CD14-positive monocyte (primary cell): ENCODE data around the gene NPFFR1. TPM values are rescaled to one million over a fixed set of nuclear protein-coding genes. Genes with fewer than 3 reads are reported as not detected.

Source experiments
- DNase-seq, 3 donors: peaks; one replicate each; pipeline ENCODE4 v3.0.0-alpha.2; 2011 to 2022
- H2AFZ ChIP-seq: 2 replicates; pipeline ENCODE4 v1.6.0; 2012; ENCODE audit warnings: mild to moderate bottlenecking, low read depth, low read length, inconsistent platforms; ENCODE audit not compliant: insufficient read depth, poor library complexity, severe bottlenecking
- H3K27ac ChIP-seq, 2 donors: 1 replicate in 1 of 2; 2 replicates in 1 of 2; pipeline ENCODE4 v1.5.1; 2012 to 2013; ENCODE audit warnings: low read length in 2 of 2, control low read depth in 1 of 2, inconsistent platforms in 1 of 2, low read depth in 1 of 2, mild to moderate bottlenecking in 1 of 2
- H3K27me3 ChIP-seq, 2 donors: one replicate each; pipeline versions ENCODE4 v1.6.0 to v1.6.1; 2011 to 2013; ENCODE audit warnings: low read length in 2 of 2; ENCODE audit not compliant: control insufficient read depth in 2 of 2, insufficient read depth in 2 of 2
- H3K36me3 ChIP-seq, 2 donors: replicated peaks in 1 of 2; 1 replicate in 1 of 2; 2 replicates in 1 of 2; pipeline versions ENCODE4 v1.5.1 to v1.6.1; 2012 to 2013; ENCODE audit warnings: low read length in 2 of 2, control low read depth in 1 of 2, inconsistent platforms in 1 of 2, mild to moderate bottlenecking in 1 of 2; ENCODE audit not compliant: insufficient read depth in 2 of 2, control insufficient read depth in 1 of 2
- H3K4me1 ChIP-seq, 2 donors: 1 replicate in 1 of 2; 2 replicates in 1 of 2; pipeline versions ENCODE4 v1.5.1 to v1.6.1; 2012 to 2013; ENCODE audit warnings: low read length in 2 of 2, control low read depth in 1 of 2, inconsistent platforms in 1 of 2, mild to moderate bottlenecking in 1 of 2, moderate library complexity in 1 of 2; ENCODE audit not compliant: insufficient read depth in 2 of 2, control insufficient read depth in 1 of 2
- H3K4me2 ChIP-seq: replicated peaks from 2 replicates; pipeline ENCODE3; 2012; ENCODE audit warnings: low read length, moderate library complexity, mild to moderate bottlenecking; ENCODE audit not compliant: poor library complexity, severe bottlenecking; ENCODE audit errors: extremely low read depth
- H3K4me3 ChIP-seq, 3 experiments: fragments of 200-600 bp in 1 of 3; sonication (generic) in 1 of 3; replicated peaks in 1 of 3; 1 replicate in 2 of 3; 2 replicates in 1 of 3; pipeline ENCODE4 v1.5.1; 2011 to 2013; ENCODE audit warnings: low read length in 3 of 3, mild to moderate bottlenecking in 3 of 3, control low read depth in 2 of 3, low read depth in 2 of 3, inconsistent platforms in 1 of 3, moderate library complexity in 1 of 3
- H3K79me2 ChIP-seq: 2 replicates; pipeline ENCODE4 v1.6.0; 2012; ENCODE audit warnings: mild to moderate bottlenecking, control low read depth, inconsistent platforms, low read length, moderate library complexity; ENCODE audit not compliant: insufficient read depth
- H3K9ac ChIP-seq: 2 replicates; pipeline ENCODE4 v1.6.0; 2017; ENCODE audit warnings: low read length, mild to moderate bottlenecking; ENCODE audit not compliant: insufficient read depth, poor library complexity, severe bottlenecking
- H3K9me3 ChIP-seq, 2 donors: replicated peaks in 1 of 2; 1 replicate in 1 of 2; 2 replicates in 1 of 2; pipeline versions ENCODE4 v1.5.1 to v1.6.1; 2012 to 2013; ENCODE audit warnings: low read length in 2 of 2, control low read depth in 1 of 2; ENCODE audit not compliant: control insufficient read depth in 1 of 2, insufficient read depth in 1 of 2
- H4K20me1 ChIP-seq: 2 replicates; pipeline ENCODE4 v1.6.0; 2012; ENCODE audit warnings: mild to moderate bottlenecking, low read length, control low read depth, moderate library complexity; ENCODE audit not compliant: insufficient read depth
- H3K27ac Mint-ChIP-seq, 7 donors: one replicate each; pipeline ENCODE4 v1.8.0; 2020; ENCODE audit warnings: mild to moderate bottlenecking in 7 of 7, mixed read lengths in 7 of 7, moderate library complexity in 6 of 7, inconsistent platforms in 2 of 7
- H3K27me3 Mint-ChIP-seq, 3 donors: one replicate each; pipeline ENCODE4 v1.8.0; 2021 to 2022; ENCODE audit warnings: low read depth in 3 of 3, mild to moderate bottlenecking in 3 of 3, mixed read lengths in 3 of 3, moderate library complexity in 3 of 3, inconsistent platforms in 1 of 3
- H3K36me3 Mint-ChIP-seq, 2 donors: one replicate each; pipeline ENCODE4 v1.8.0; 2020; ENCODE audit warnings: mixed read lengths in 2 of 2, inconsistent platforms in 1 of 2, mild to moderate bottlenecking in 1 of 2
- H3K4me1 Mint-ChIP-seq: one replicate; pipeline ENCODE4 v1.8.0; 2020; ENCODE audit warnings: mild to moderate bottlenecking, mixed read lengths
- H3K4me3 Mint-ChIP-seq, 2 donors: one replicate each; pipeline ENCODE4 v1.8.0; 2020; ENCODE audit warnings: mild to moderate bottlenecking in 2 of 2, mixed read lengths in 2 of 2, moderate library complexity in 1 of 2
- H3K9me3 Mint-ChIP-seq, 7 donors: one replicate each; pipeline ENCODE4 v1.8.0; 2020 to 2022; ENCODE audit warnings: mixed read lengths in 7 of 7, mild to moderate bottlenecking in 6 of 7, moderate library complexity in 6 of 7, inconsistent platforms in 2 of 7
- WGBS: methylation state at CpG from one replicate; pipeline ENCODE4 v1.1.5; 2013; ENCODE audit warnings: missing lambda C conversion rate; ENCODE audit not compliant: insufficient coverage; 5-methylcytosine and 5-hydroxymethylcytosine counted together
- intact Hi-C, 2 donors: fragments of 100-400 bp; cut with micrococcal nuclease; formaldehyde crosslinking; loops; one replicate each; pipeline versions ENCODE4 v1.15.0 to v1.15.1; 2023
- polyA plus RNA-seq, 3 donors: library from polyadenylated mRNA; depleted of rRNA in 1 of 3; unstranded in 2 of 3; stranded (reverse) in 1 of 3; fragments of 300-500 nt in 2 of 3; fragments of >200 nt in 1 of 3; fragmentation: Illumina TruSeq in 2 of 3; gene quantifications; 1 replicate in 2 of 3; 2 replicates in 1 of 3; pipeline ENCODE4 v1.2.3, GENCODE V29; 2012 to 2021
- TF ChIP-seq, protein P1 (sequence below): fragments of 200-600 bp; IDR thresholded peaks from one replicate; pipeline ENCODE4 v1.8.0; 2022; ENCODE audit warnings: antibody characterized with exemption, mild to moderate bottlenecking

NPFFR1 gene
- polyA plus RNA-seq, 3 donors = 0.03 TPM; not detected in 2

GRCh38 chr10:70297224-70297623 is 13.4 kb upstream of the NPFFR1 start:
- intact Hi-C loops = loop anchor here in 1 of 2 donors (5.0 kb wide), 1 partner anchor 35 kb away; no protein-coding TSS in a partner anchor
- H3K4me1 ChIP-seq = peaks cover 71 to 73% of the 10 kb centered on the region in 2 donors
- H3K4me2 ChIP-seq = no peak overlapping the region

DNA sequence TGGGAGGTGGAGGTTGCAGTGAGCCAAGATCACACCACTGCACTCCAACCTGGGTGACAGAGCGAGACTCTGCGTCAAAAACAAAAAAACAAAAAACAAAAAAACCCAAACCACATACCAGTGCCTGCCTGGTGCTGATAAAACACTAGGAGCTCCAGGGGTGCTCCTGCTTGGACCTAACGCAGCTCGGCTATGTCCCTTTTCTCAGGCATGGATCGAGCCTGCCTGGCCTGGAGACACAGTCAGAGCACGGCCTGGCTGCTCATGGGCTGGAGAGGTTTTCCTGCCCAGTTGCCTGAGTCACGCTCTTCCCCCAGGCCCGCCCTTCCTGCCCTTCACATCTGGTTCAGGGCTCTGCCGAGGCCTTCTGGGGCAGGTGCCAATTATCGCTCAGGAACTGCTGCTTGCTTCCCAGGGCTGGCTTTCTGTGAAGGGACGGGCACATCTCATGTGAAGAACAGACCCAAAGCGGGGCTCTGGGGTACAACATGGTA is 12.6 kb upstream of the NPFFR1 start:
- peak; percentile 69 to 83 (median 83) for DNase-seq
- peaks cover 0 to 2% (median 0%) of the 10 kb centered on the region in 7 donors for H3K9me3 Mint-ChIP-seq
- Histone ChIP-seq H3K9ac (no peak overlapping the region), H3K27ac (peak overlapping the region; percentile 71 to 73), H4K20me1 (no peaks in the 10 kb centered on the region), H3K27me3 (no peaks in the 10 kb centered on the region), H3K4me2 (peak overlapping the region; percentile 47), H3K4me3 (peak overlapping the region in 1 of 3 experiments; percentile 19), H3K79me2 (peaks cover 6% of the 10 kb centered on the region), H3K36me3 (no peaks in the 10 kb centered on the region), H3K4me1 (peaks cover 63 to 65% of the 10 kb centered on the region in 2 donors), H3K9me3 (no peaks in the 10 kb centered on the region), H2AFZ (no peak overlapping the region)
- peak overlapping the region in 1 of 2 donors; percentile 67 for H3K4me3 Mint-ChIP-seq
- H3K27ac Mint-ChIP-seq = peak overlapping the region; percentile 84 to 92 (median 89)
- H3K36me3 Mint-ChIP-seq = peaks cover 3 to 6% of the 10 kb centered on the region in 2 donors
- WGBS = 6% methylated on average over 7 of the region's 12 CpGs
- TF ChIP-seq, protein P1, sequence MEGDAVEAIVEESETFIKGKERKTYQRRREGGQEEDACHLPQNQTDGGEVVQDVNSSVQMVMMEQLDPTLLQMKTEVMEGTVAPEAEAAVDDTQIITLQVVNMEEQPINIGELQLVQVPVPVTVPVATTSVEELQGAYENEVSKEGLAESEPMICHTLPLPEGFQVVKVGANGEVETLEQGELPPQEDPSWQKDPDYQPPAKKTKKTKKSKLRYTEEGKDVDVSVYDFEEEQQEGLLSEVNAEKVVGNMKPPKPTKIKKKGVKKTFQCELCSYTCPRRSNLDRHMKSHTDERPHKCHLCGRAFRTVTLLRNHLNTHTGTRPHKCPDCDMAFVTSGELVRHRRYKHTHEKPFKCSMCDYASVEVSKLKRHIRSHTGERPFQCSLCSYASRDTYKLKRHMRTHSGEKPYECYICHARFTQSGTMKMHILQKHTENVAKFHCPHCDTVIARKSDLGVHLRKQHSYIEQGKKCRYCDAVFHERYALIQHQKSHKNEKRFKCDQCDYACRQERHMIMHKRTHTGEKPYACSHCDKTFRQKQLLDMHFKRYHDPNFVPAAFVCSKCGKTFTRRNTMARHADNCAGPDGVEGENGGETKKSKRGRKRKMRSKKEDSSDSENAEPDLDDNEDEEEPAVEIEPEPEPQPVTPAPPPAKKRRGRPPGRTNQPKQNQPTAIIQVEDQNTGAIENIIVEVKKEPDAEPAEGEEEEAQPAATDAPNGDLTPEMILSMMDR = no peak
- intact Hi-C loops = loop anchor here in 1 of 2 donors (5.0 kb wide), 1 partner anchor 36 kb away; no protein-coding TSS in a partner anchor
- peaks cover 0 to 1% (median 0%) of the 10 kb centered on the region in 3 donors for H3K27me3 Mint-ChIP-seq
- H3K4me1 Mint-ChIP-seq = peaks cover 65% of the 10 kb centered on the region

More at GRCh38 chr10:70297224-70297623, 13.4 kb upstream of the NPFFR1 start:
- 67% methylated on average over 3 of the region's 5 CpGs for WGBS
- H3K27ac ChIP-seq = peak overlapping the region in 1 of 2 donors; percentile 71
- TF ChIP-seq, protein P1 = no peak
- H3K9ac ChIP-seq = no peak overlapping the region
- H3K27me3 ChIP-seq = no peaks in the 10 kb centered on the region
- Mint-ChIP-seq H3K36me3 (peaks cover 3 to 6% of the 10 kb centered on the region in 2 donors), H3K4me3 (no peak overlapping the region), H3K27me3 (peaks cover 0 to 1% (median 0%) of the 10 kb centered on the region in 3 donors), H3K27ac (peak overlapping the region in 5 of 7 donors; percentile 15 to 92 (median 89)), H3K4me1 (peaks cover 72% of the 10 kb centered on the region), H3K9me3 (peaks cover 0 to 2% (median 0%) of the 10 kb centered on the region in 7 donors)
- H3K9me3 ChIP-seq = no peaks in the 10 kb centered on the region
- no peaks in the 10 kb centered on the region for H3K36me3 ChIP-seq
- no peak for DNase-seq
- no peak overlapping the region for H2AFZ ChIP-seq
- no peaks in the 10 kb centered on the region for H4K20me1 ChIP-seq
- H3K4me3 ChIP-seq = peak overlapping the region in 1 of 3 experiments; percentile 19
- H3K79me2 ChIP-seq = peaks cover 6% of the 10 kb centered on the region
